Endothelial cell of umbilical vein (primary cell): ENCODE data around the gene CWC27. TPM values are rescaled to one million over a fixed set of nuclear protein-coding genes. Genes with fewer than 3 reads are reported as not detected.
A peak's percentile ranks its signal among the peaks of the same experiment; 100 is the strongest.

Source experiments
- BruUV-seq: library from RNA; stranded (reverse); fragments of 400-500 nt; replicated peaks from 2 replicates; lab custom pipeline; 2021; lab: Mats Ljungman, UMichigan
- CTCF ChIA-PET: fragments of 300-600, 350-600 bp; sonication (Branson Sonifier 250); formaldehyde crosslinking; loops from one replicate; lab custom pipeline; 2021; ENCODE audit warnings: antibody characterized with exemption, inconsistent platforms; lab: Charles Lee
- POLR2A ChIA-PET: fragments of 300-600, 350-600 bp; sonication (Branson Sonifier 250); formaldehyde crosslinking; loops from one replicate; lab custom pipeline; 2021; ENCODE audit warnings: antibody characterized with exemption, inconsistent platforms; lab: Charles Lee
- DNase-seq: peaks from one replicate; pipeline ENCODE4 v3.0.0-alpha.2; 2011; ENCODE audit warnings: low read depth, low spot score
- FAIRE-seq: peaks from 2 replicates; lab custom pipeline; 2011; peaks lifted over from hg19 to GRCh38; lab: Jason Lieb, UNC
- H2AFZ ChIP-seq: 2 replicates; pipeline ENCODE4 v1.6.0; 2012; ENCODE audit warnings: low read depth, low read length, control low read depth, inconsistent platforms
- H3K27ac ChIP-seq: 2 replicates; pipeline ENCODE4 v1.5.1; 2011; ENCODE audit warnings: low read depth, mild to moderate bottlenecking, control low read depth, low read length, moderate library complexity; ENCODE audit not compliant: insufficient read depth
- H3K27me3 ChIP-seq, 2 experiments: 2 replicates each; pipeline versions ENCODE4 v1.6.0 to v1.6.1; 2011; ENCODE audit warnings: low read length in 2 of 2, mixed read lengths in 1 of 2; ENCODE audit not compliant: control insufficient read depth in 2 of 2, insufficient read depth in 2 of 2
- H3K36me3 ChIP-seq, 2 experiments: 2 replicates in 1 of 2; 3 replicates in 1 of 2; pipeline ENCODE4 v1.5.1; 2011; ENCODE audit warnings: low read length in 2 of 2, mild to moderate bottlenecking in 1 of 2, moderate library complexity in 1 of 2; ENCODE audit not compliant: control insufficient read depth in 2 of 2, insufficient read depth in 2 of 2; ENCODE audit errors: extremely low read depth in 1 of 2
- H3K4me1 ChIP-seq: 3 replicates; pipeline ENCODE4 v1.5.1; 2011; ENCODE audit warnings: mild to moderate bottlenecking, low read length; ENCODE audit not compliant: control insufficient read depth, insufficient read depth; ENCODE audit errors: extremely low read depth
- H3K4me2 ChIP-seq: 2 replicates; pipeline ENCODE4 v1.6.1; 2011; ENCODE audit warnings: low read length, control low read depth, mixed read lengths; ENCODE audit not compliant: insufficient read depth
- H3K4me3 ChIP-seq, 3 experiments: fragments of 200-600 bp in 1 of 3; sonication (generic), shearing (Covaris generic) in 1 of 3; replicated peaks in 1 of 3; 2 replicates each; pipeline ENCODE4 v1.5.1; 2011 to 2016; ENCODE audit warnings: control low read depth in 3 of 3, low read length in 3 of 3, mild to moderate bottlenecking in 2 of 3, inconsistent platforms in 1 of 3, low read depth in 1 of 3, moderate library complexity in 1 of 3; ENCODE audit not compliant: insufficient read depth in 1 of 3
- H3K79me2 ChIP-seq: 2 replicates; pipeline ENCODE4 v1.6.0; 2012; ENCODE audit warnings: low read length, inconsistent platforms; ENCODE audit not compliant: control insufficient read depth, insufficient read depth
- H3K9ac ChIP-seq: replicated peaks from 2 replicates; pipeline ENCODE3; 2011; ENCODE audit warnings: low read length, control low read depth; ENCODE audit not compliant: insufficient read depth; ENCODE audit errors: extremely low read depth
- H3K9me1 ChIP-seq: replicated peaks from 3 replicates; pipeline ENCODE4 v1.6.0; 2011; ENCODE audit warnings: mild to moderate bottlenecking, low read length; ENCODE audit not compliant: control insufficient read depth, insufficient read depth; ENCODE audit errors: extremely low read depth
- H3K9me3 ChIP-seq: replicated peaks from 2 replicates; pipeline ENCODE4 v1.5.1; 2012; ENCODE audit warnings: low read length, inconsistent platforms; ENCODE audit not compliant: control insufficient read depth, insufficient read depth
- H4K20me1 ChIP-seq: replicated peaks from 2 replicates; pipeline ENCODE3; 2011; ENCODE audit warnings: mild to moderate bottlenecking, low read length; ENCODE audit not compliant: control insufficient read depth, insufficient read depth; ENCODE audit errors: extremely low read depth
- EZH2 ChIP-seq: IDR thresholded peaks from 2 replicates; pipeline ENCODE4 v1.6.1; 2012; ENCODE audit warnings: borderline replicate concordance, low read depth, mild to moderate bottlenecking, moderate library complexity, low read length, inconsistent platforms; ENCODE audit not compliant: severe bottlenecking
- FOS ChIP-seq: IDR thresholded peaks from 2 replicates; pipeline ENCODE4 v1.6.1; 2011; ENCODE audit warnings: mild to moderate bottlenecking, low read length, moderate library complexity, borderline replicate concordance; ENCODE audit not compliant: insufficient read depth
- GATA2 ChIP-seq: IDR thresholded peaks from 2 replicates; pipeline ENCODE4 v1.7.0; 2011; ENCODE audit warnings: low read depth, mild to moderate bottlenecking, moderate library complexity, mixed read lengths, low read length; ENCODE audit not compliant: insufficient read length, insufficient read depth
- JUN ChIP-seq: IDR thresholded peaks from 2 replicates; pipeline ENCODE4 v1.6.1; 2011; ENCODE audit warnings: borderline replicate concordance, low read depth; ENCODE audit not compliant: insufficient read length, insufficient read depth
- MYC ChIP-seq: IDR thresholded peaks from one replicate; pipeline ENCODE4 v1.6.1; 2011; ENCODE audit warnings: mild to moderate bottlenecking, low read depth, low read length
- POLR2A ChIP-seq: IDR thresholded peaks from 2 replicates; pipeline ENCODE4 v1.6.1; 2012; ENCODE audit warnings: low read depth, mild to moderate bottlenecking, control low read depth, low read length
- POLR2AphosphoS5 ChIP-seq: IDR thresholded peaks from 2 replicates; pipeline ENCODE4 v1.6.1; 2012; ENCODE audit warnings: low read depth, mild to moderate bottlenecking, control low read depth, low read length, moderate library complexity; ENCODE audit not compliant: insufficient read depth
- dilution Hi-C: fragments of 300-500 bp; cut with MboI; formaldehyde crosslinking; loops from one replicate; pipeline ENCODE4 v1.15.0; 2019; ENCODE audit warnings: low sequenced_read_pairs; ENCODE audit not compliant: extremely low pct_ligation_motif_present
- intact Hi-C: fragments of 100-400 bp; cut with micrococcal nuclease; formaldehyde crosslinking; loops from one replicate; pipeline ENCODE4 v1.10.0; 2022
- polyA plus RNA-seq, 4 experiments: library from polyadenylated mRNA; depleted of rRNA in 3 of 4; stranded (reverse) in 3 of 4; unstranded in 1 of 4; fragments of >200 nt; gene quantifications; 2 replicates each; pipeline versions ENCODE4 v1.2.1 to v1.2.3, GENCODE V29; 2011 to 2012; ENCODE audit warnings: missing spikeins in 1 of 4
- total RNA-seq: library from RNA; stranded (reverse); gene quantifications from 2 replicates; pipeline ENCODE4 v1.2.3, GENCODE V29; 2021
- TF ChIP-seq, protein P1 (sequence below): IDR thresholded peaks from 2 replicates; pipeline ENCODE4 v1.6.1; 2011; ENCODE audit not compliant: insufficient read depth, insufficient read length
- TF ChIP-seq, protein P2 (sequence below), 2 donors: IDR thresholded peaks; 1 replicate in 1 of 2; 2 replicates in 1 of 2; pipeline ENCODE4 v1.5.1; 2011; ENCODE audit warnings: low read length in 2 of 2, mild to moderate bottlenecking in 2 of 2, moderate library complexity in 2 of 2, control low read depth in 1 of 2, inconsistent platforms in 1 of 2, low read depth in 1 of 2; ENCODE audit not compliant: insufficient read depth in 1 of 2; ENCODE audit errors: extremely low read depth in 1 of 2

Gene CWC27
- total and polyA plus RNA-seq, 2 donors (not counting 3 experiments of a cell fraction or from before 2014, with no cell fraction given): 11.9 to 23.8 TPM

DNA sequence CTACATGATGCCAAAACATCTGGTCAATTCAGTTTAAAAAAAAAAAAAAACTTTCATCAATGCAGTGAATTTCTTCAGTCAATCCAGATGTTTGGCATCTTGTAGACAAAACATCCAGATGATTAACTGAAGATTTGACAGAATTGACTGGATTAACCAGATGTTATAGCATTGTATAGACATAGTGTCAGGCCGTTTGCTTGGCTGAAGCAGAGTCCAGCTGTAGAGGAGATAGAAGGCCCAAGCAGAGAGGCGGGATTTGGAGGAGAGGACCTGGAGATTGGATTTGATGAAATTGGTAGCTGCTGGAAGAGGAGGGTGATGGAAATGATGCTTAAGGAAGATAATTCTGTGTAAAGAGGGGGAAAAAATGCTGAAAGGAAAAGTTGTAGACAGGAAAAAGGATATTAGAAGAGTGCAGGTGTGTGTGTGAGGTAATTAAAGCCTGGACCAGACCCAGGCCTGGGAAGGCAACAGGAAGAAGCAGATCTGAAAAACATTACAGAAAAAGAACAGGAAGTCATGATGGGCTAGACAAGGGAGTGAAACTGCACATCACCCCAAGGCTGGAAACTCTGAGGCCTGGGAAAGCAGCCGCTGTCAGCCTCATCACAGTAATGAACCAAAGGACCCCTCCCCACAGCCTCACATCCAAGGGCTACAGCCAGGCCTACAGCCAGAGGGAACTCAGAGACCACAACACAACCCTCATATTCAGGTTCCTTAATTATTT, 258.3 kb downstream of the CWC27 start:
- H3K4me3 ChIP-seq: no peak overlapping the region
- H4K20me1 ChIP-seq: no peaks in the 10 kb centered on the region
- H3K27me3 ChIP-seq: no peaks in the 10 kb centered on the region
- POLR2A ChIA-PET: no interaction called here
- TF ChIP-seq EZH2 (no peak), JUN (no peak), POLR2AphosphoS5 (no peak), FOS (no peak), MYC (no peak), GATA2 (no peak), POLR2A (no peak)
- TF ChIP-seq, protein P1, sequence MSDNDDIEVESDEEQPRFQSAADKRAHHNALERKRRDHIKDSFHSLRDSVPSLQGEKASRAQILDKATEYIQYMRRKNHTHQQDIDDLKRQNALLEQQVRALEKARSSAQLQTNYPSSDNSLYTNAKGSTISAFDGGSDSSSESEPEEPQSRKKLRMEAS: no peak
- TF ChIP-seq, protein P2, sequence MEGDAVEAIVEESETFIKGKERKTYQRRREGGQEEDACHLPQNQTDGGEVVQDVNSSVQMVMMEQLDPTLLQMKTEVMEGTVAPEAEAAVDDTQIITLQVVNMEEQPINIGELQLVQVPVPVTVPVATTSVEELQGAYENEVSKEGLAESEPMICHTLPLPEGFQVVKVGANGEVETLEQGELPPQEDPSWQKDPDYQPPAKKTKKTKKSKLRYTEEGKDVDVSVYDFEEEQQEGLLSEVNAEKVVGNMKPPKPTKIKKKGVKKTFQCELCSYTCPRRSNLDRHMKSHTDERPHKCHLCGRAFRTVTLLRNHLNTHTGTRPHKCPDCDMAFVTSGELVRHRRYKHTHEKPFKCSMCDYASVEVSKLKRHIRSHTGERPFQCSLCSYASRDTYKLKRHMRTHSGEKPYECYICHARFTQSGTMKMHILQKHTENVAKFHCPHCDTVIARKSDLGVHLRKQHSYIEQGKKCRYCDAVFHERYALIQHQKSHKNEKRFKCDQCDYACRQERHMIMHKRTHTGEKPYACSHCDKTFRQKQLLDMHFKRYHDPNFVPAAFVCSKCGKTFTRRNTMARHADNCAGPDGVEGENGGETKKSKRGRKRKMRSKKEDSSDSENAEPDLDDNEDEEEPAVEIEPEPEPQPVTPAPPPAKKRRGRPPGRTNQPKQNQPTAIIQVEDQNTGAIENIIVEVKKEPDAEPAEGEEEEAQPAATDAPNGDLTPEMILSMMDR (IDR thresholded peaks at IDR 0.05; ENCODE audit: extremely low read depth in 1 of 2, insufficient read depth in 1 of 2, low read depth in 1 of 2, low read length in 2 of 2): no peak
- H3K9me1 ChIP-seq: no peaks in the 10 kb centered on the region
- H3K9ac ChIP-seq: no peak overlapping the region
- dilution Hi-C loops: no loop called here
- intact Hi-C loops: no loop called here
- BruUV-seq: no TSS peak
- no peak overlapping the region for H3K27ac ChIP-seq
- no peaks in the 10 kb centered on the region for H3K9me3 ChIP-seq
- no peak for DNase-seq
- no peak overlapping the region for H2AFZ ChIP-seq
- H3K4me2 ChIP-seq: no peak overlapping the region
- CTCF ChIA-PET: no interaction called here
- H3K79me2 ChIP-seq: no peaks in the 10 kb centered on the region
- FAIRE-seq: peak; percentile 18
- no peaks in the 10 kb centered on the region for H3K36me3 ChIP-seq
- no peaks in the 10 kb centered on the region for H3K4me1 ChIP-seq
